ENCODE data around the gene GINS2. TPM values are rescaled to one million over a fixed set of nuclear protein-coding genes. Genes with fewer than 3 reads are reported as not detected.
A peak's percentile ranks its signal among the peaks of the same experiment; 100 is the strongest.

Gene GINS2
- total RNA-seq, 1 donor from 2014 or later: 6.2 TPM

- DNase-seq (ENCODE audit: low read depth in 2 of 2): no peak
These were observed 20.8 kb downstream of the GINS2 start for GRCh38 chr16:85667841-85668413.

DNA sequence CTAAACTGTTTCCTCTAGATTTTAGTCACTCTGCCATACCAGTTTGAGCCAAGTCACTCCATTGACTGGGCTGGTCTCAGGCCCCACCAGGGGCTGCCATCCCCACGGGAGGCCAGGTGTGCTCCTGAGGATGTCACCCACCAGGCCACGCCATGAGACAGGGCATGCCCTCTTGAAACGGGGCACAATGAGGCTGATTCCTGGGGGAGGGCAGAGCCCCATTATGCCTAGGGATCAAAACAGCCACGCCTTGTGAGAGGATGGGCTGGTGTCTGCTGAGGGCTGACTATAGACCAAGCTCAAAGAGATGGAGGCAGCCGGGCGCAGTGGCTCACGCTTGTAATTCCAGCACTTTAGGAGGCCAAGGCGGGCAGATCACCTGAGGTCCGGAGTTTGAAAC, 21.5 kb downstream of the GINS2 start:
- DNase-seq (ENCODE audit: low read depth in 2 of 2): no peak

GRCh38 chr16:85665929-85666328, 22.8 kb downstream of the GINS2 start:
- DNase-seq (ENCODE audit: low read depth in 2 of 2): no peak

DNA sequence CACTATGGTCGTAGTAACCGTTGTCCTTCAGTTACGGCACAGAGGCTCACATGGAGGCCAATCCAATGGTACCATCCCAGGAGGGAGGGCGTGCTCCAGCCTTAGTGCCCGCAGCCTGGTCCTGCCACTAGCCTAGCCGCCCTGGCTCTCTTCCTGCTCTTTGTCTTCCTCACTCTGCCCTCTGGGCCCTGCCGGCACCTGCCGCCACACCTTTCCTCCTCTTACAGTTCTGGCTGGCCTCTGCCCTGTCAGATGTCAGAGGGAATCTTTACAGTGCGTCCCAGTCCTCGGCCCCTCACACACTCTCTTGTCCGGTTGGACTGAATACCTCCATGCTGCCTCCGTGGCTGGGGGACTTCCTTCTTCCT, 23.4 kb downstream of the GINS2 start:
- DNase-seq (ENCODE audit: low read depth in 2 of 2): no peak

DNA sequence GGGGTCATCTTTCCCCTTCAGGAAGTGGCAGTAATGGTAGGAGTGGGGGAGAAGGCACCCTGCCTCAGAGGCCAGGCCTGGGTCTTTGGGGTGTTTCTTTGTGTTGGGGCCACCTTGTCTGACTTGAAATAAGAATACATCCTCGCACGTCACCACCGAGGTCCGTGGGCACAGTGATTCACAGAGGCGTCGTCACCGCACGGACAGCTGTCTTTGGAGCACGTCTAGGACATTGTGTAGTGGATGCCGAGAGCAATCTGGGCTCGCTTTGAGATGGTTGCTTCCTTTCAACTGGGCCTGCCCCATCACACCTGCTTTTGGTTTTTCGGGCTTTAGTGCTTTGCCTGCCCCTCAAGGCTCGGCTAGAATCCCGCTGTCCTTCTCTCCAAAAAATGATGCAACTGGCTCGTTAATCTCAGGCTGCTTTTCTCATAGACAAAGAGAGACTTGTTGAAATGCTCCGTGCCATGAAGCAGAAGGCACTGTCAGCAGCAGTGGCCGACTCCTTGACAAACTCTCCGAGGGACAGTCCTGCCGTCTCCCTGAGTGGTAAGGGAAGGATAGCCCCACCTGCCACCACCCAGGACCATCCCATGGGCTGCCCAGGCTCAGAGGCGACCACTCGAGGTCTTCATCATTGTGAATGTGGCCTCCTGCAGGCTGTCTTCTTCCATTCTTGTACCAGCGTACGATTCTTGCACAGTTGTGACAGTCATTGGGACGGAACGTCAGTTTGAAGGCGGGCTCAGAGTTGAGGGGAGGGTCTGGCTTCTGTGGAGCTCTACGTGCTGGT, 24.0 kb downstream of the GINS2 start:
- no peak for DNase-seq (ENCODE audit: low read depth in 2 of 2)

- DNase-seq (ENCODE audit: low read depth in 2 of 2): no peak
These were observed 24.8 kb downstream of the GINS2 start for GRCh38 chr16:85663891-85664321.

- no peak for DNase-seq (ENCODE audit: low read depth in 2 of 2)
These were observed 25.6 kb downstream of the GINS2 start for GRCh38 chr16:85662976-85663830.

- DNase-seq (ENCODE audit: low read depth in 2 of 2): no peak
These were observed 26.3 kb downstream of the GINS2 start for GRCh38 chr16:85662482-85662812.

GRCh38 chr16:85661740-85662481, 26.8 kb downstream of the GINS2 start:
- no peak for DNase-seq (ENCODE audit: low read depth in 2 of 2)

- no peak for DNase-seq (ENCODE audit: low read depth in 2 of 2)
These were observed 27.7 kb downstream of the GINS2 start for GRCh38 chr16:85660843-85661739.

DNA sequence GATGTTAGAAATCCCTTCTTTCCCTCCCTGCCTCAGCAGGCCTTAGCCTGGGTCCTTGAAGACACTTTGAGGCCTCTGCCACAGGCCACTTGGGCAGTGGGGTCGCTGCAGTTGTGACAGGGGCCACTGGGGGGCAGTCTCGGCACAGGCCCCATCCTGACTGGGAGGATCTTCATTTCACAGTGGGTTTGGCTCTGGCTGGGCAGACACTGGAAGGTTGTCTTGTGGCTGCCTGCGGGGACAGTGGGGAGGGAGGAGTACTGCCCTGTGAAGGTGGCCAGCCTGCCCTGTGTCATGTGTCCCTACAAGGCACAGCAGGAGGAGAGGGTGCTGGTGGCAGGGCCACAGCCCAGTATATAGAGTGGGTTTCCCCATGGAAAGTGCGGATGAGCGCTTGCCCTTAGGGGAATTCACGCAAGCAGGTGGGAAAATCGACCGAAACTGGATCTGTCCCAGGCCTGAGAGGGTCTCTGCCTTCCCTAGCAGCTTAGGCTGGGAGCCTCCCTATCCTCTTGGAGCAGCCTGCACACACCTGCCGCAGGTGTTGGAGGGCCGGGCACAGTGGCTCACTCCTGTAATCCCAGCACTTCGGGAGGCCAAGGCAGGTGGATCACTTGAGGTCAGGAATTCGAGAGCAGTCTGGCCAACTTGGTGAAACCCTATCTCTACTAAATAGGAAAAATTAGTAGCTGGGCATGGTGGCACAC, 28.8 kb downstream of the GINS2 start:
- peak; percentile 30 to 63 for DNase-seq (ENCODE audit: low read depth in 2 of 2)

DNA sequence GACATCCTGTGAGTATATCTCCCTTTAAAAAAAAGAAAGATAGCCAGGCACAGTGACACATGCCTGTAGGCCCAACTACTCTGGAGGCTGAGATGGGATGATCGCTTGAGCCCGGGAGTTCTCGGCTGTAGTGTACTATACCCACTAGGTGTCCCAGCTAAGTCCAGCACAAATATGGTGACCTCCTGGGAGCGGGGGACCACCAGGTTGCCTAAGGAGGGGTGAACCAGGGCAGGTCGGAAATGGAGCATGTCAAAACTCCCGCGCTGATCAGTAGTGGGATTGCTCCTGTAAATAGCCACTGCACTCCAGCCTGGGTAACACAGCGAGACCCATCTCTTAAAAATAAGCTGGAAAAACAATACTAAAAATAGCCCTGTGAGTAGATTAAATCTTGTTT, 29.4 kb downstream of the GINS2 start:
- no peak for DNase-seq (ENCODE audit: low read depth in 2 of 2)

GRCh38 chr16:85658504-85659326, 30.0 kb downstream of the GINS2 start:
- DNase-seq (ENCODE audit: low read depth in 2 of 2): no peak

GRCh38 chr16:85657996-85658395, 30.8 kb downstream of the GINS2 start:
- no peak for DNase-seq (ENCODE audit: low read depth in 2 of 2)

GRCh38 chr16:85657267-85657650, 31.5 kb downstream of the GINS2 start:
- DNase-seq (ENCODE audit: low read depth in 2 of 2): no peak

- DNase-seq (ENCODE audit: low read depth in 2 of 2): no peak
These were observed 32.1 kb downstream of the GINS2 start for GRCh38 chr16:85656351-85657266.

DNA sequence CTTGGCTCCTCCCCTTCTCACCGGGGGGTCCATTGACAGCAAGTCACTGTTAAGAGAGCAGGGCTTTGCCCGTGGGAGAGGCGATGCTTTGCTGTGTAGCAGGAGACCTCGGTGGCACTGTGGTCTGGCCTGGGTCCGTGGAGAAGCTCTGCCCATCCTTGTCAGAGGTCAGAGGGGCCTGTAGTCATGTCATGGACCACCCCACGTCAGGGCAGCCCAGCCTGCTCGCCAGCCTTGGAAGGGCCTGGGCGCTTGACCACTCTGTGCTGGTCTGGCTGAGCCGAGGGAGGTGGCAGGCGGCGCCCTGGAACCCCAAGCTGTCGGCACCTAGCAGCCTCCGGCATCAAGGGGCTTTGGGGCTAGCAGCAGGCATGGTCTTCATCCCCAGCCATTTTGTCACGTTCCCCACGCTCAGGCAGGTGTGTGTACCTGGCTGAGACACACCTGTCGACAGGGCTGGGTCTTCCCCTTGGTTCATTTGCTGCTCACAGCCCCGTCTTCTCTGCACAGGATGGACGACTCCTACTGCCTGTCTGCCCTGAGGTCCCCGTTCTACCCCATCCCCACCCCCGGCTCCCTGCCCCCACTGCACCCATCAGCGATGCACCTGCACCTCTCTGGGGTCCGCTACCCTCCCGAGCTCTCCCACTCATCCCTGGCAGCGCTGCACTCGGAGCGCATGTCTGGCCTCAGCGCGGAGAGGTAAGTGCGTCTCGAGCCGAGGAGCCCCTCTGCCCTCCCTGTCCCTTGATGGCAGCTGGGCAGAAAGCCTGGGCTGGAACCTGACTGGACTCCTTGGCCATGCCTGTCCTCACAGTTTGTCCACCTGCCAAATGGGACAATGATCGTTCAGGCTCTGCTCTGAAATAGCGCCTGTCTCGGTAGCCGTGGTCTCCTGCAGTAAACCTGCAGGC, 33.3 kb downstream of the GINS2 start:
- no peak for DNase-seq (ENCODE audit: low read depth in 2 of 2)

All from dermis microvascular lymphatic vessel endothelial cell (primary cell).